Stimulated activated CD8-positive, alpha-beta memory T cell treated with anti-CD3 and anti-CD28 coated beads, Interleukin-4, amount 100 ng/mL, for 48 hours (primary cell): ENCODE measurements around the gene GALNT2.

Source experiments
- DNase-seq: peaks from one replicate; pipeline ENCODE4 v3.0.0-alpha.2; 2020

Gene GALNT2

GRCh38 chr1:230052018-230052417 is 15.0 kb upstream of the GALNT2 start:
- DNase-seq, result no peak

DNA sequence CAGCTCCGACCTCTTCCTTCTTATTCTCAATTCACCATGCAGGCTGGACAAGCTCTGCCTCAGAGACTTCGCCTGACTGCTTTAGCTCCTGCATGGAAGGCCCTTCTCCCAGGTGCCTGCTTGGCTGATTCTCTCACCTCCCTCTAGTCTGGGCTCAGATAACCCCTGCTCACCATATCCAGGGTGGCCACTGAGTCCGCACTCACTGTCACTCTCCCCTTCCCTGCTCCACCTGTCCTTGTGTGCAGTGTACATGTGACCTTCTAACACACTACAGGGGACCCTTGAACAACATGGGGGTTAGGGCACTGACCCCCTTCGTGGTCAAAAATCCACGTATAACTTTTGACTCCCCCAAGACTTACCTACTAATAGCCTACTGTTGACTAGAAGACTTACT is 14.4 kb upstream of the GALNT2 start:
- DNase-seq, result peak; percentile 12

GRCh38 chr1:230054092-230054749 is 12.8 kb upstream of the GALNT2 start:
- DNase-seq, result no peak

DNA sequence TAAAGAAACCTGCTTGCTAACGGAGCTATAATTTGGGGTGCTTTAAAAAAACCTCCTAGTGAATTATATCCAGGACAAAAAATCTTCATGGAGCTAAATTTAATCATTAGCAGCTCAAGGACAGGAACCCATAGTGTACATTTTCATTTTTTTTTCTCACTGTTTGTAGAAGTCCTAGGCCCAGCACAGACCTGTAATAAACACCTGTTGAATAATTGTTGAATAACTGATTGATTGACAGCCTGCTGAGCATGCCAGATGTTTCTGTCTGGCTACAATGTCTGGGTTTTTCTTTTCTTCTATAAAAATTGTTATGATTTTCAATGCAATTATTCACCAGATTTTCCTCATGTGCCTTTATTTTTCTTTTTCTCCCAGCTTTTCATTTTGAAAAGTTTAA is 10.9 kb upstream of the GALNT2 start:
- DNase-seq, result no peak

GRCh38 chr1:230057100-230057499 is 9.9 kb upstream of the GALNT2 start:
- no peak for DNase-seq

DNA sequence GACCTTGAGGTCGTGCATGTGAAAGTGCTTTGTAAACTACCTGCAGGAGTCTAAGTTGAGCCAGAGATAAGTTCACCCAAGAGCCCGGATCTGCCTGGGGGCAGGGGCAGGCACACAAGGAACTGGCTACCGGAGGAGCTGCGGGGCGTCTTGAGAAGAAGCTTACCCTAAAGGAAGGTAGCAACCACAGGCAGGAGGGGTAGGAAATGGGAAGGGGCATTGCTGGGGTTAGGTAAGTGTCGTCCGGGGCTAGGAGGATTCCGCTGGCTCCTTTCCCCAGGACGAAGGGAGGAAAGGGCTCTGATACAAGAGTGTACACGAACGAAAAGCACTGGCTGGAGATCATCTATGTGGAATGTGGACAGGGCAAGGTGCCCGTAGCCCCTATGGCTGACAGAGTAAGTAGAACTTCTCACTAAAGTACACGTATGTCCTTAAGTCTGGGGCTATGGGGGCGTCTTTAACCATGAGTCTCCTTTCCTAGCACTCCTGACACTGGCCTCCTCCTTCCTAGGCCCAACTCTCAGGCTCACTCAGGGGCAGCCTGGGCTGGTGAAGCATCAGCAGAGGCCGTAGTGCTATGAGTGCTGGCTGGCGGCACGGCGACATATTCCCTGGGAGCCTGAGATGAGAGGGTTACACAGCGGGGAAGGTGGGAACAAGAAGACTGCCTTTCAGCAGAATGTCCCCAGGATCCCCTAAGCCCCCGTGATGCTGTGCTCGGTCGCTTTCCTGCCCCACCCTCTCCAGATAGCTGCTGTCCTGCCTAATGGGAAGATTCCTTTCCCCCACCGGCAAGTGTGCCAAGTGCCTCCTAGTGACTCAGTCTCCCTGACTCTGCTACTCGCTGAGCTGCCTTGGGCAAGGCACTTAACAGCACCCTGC is 9.1 kb upstream of the GALNT2 start:
- no peak for DNase-seq

DNA sequence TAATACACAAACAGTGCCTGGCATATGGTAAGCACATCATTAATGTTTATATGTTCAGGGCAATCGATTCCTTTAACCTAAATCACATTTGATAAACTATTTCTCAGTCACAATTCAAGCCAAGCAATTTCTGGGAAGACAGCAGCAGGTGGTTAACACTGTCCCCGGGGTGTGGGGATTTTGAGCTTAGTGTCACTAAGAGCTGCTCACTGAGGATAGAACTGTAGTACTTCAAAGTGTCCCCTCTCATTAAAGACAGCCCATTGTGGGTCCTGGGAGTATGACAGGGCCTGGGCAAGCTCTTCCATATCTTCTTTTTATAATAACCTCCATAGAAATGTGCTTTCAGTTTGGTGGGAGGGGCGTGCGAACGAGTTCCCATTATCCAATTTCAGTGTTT is 8.4 kb upstream of the GALNT2 start:
- no peak for DNase-seq

- DNase-seq, result no peak
These were observed 5.2 kb upstream of the GALNT2 start for GRCh38 chr1:230061801-230062200.

- DNase-seq, result no peak
These were observed 4.5 kb upstream of the GALNT2 start for GRCh38 chr1:230062521-230062920.

DNA sequence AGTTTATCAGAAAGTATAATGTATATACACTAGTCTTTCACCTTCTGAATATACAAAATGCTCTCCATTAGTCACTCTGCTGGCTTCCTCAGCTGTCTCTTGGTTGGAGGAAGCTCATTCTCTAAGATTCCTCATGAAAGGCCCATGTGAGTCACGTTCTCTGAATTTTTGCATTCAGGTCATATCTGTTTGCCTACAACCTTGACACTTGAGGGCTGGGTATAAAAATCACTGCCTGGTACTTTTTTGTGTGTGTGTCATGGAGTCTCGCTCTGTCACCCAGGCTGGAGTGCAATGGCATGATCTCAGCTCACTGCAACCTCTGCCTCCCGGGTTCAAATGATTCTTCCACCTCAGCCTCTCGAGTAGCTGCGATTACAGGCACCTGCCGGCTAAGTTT is 2.8 kb upstream of the GALNT2 start:
- DNase-seq, result peak; percentile 16

DNA sequence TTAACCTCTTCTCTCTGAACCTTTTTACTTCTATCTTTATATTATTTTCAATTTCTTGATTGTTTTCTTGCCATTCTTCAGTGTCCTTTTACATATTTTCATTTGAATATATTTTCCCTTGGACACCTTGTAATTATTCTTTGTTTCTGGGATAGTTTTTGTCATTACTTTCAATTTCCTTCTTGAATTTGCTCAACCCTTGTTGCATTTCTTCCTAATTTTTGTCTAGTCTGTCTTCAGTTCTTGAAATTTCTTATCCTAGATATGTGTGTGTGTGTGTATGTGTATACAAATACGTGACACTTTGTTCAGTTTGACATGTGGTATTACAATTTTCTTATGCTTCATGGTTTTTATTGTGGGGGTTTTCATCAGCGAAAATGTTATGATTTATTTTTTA is 1.9 kb upstream of the GALNT2 start:
- DNase-seq, result no peak

DNA sequence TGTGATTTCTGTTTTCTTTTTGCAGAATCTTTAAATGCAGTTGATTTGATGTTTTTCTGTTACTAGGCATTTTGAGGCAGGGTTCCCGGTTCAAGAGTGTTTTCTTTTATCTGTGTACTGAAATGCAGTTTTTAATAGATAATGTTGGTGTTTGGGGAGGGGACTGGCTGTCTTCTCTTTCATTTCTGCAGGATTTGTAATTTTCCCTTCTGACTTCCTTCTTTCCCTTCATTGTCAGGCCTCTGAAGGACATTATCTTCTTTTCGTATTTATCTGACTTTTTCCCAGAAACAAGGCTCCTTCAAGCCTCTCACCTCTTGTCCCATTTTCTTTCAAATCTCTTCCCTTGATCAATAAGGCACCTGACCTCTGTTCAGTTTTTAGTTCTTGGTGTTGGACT is 1.5 kb upstream of the GALNT2 start:
- DNase-seq, result no peak

DNA sequence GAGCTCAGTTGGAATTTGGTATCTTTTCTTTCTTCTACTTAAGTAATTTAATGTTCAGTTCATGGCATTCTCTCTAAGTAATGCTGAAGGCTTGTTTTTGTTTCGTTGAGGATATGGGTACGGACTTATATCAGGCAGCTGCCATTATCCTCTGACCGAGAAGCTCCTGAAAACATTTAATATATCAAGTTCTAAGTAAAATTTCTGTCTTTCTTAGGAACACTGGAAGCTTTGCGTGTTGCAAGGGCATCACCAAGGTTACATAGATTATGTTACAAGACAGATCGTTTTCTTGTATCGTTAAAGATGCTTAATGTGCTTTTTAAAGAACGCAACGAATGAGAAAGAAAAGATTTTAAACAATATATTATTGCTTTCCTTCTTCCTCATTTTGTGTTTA is 1.0 kb upstream of the GALNT2 start:
- peak; percentile 4 for DNase-seq

DNA sequence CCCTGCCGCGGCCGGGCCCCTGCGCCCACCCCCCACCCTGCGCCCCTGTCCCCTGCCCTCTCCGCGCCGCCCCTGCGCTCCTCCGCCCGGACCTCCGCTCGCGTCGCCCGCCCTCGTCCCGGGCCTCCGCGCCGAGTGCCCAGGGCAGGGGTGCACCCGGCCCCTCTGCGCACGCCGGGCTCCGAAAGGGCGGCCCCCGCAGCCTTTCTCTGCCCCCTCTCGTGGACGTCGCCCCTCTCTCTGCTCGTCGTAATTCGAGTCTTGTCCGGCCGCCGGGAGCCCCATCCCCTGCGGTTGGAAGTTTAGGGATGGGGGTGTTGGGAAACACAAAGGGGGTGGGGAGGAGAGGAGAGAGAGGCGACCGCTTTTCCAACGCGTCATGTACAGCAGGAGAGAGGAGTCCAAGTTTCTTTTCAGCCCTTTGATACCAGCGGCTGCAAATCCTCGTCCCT is 407 bp downstream of the GALNT2 start:
- peak; percentile 53 for DNase-seq

- DNase-seq, result peak; percentile 48
These were observed 1.0 kb downstream of the GALNT2 start for GRCh38 chr1:230067871-230068620.

GRCh38 chr1:230068621-230068873 is 1.5 kb downstream of the GALNT2 start:
- peak; percentile 25 for DNase-seq

DNA sequence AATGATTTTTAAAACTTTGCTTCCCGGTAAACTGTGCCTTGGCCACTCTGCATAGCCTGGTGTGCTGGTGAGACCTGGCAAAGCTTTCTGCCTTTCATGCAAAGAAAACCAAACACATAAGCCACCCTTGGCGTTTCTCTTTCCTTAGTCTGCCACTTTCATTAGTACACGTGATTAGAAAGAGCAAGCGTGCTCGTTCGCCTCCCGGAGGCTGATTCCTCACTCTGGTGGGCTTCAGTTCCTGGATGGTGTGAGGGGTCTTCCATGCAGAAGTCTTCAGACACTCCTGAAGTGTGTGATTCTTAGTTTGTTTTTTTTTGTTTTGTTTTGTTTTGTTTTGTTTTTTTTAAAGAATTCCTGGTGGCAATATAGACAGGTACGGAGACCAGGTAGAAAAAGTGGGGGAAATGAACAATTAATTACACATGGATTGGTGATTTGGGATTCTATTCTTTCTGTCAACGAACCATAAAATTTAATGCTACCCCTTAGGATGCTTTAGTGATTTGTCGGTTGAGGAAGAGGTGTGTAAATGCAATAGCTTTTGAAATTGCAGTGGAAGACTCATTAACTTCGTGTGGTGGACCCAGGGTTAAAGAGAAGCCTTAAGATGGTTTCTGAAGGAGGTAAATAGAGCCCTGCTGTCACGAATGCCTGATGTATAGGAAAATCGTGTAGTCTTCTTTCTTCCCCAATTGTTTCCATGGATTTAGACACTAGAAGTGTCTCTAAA is 2.1 kb downstream of the GALNT2 start:
- peak; percentile 24 for DNase-seq

DNA sequence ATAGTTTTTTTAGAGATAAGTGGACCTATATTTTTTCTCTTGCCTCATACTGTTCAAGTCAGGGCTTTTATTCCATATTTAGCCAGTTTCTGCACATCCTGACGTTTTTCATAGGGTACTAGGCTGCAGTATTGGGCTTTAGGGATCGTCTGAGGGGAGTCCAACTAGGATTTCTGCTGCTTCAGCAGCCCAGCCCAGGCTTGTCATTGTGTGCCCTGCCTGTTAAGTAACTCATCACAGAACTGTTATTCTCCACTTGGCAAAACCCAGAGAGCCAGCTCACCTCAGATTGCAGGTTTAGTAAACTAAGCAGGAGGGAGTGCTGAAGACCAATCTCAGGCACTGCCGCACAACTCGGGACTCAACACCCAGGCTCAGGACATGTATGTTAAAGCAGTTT is 2.8 kb downstream of the GALNT2 start:
- no peak for DNase-seq

GRCh38 chr1:230070321-230071208 is 3.5 kb downstream of the GALNT2 start:
- DNase-seq, result no peak

DNA sequence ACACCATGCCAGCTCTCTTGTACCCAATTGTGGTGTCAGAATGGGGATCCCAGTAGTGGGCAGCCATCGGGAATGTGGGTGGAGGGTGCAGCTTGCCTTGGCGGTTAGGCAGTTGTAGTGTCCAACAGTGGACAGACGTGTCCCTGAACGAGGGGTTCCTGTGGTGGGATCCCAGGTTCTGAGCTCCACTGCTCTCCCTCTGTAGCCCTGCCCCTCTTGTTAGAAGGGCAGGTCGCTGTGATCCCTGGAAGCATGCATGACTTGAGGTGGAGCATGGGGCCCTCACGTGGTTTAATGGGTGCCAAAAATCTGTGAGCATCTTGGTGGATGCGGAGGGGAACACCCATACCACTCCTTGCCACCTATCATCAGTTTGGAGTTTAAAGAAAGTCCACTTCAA is 4.3 kb downstream of the GALNT2 start:
- DNase-seq, result no peak

- no peak for DNase-seq
These were observed 5.3 kb downstream of the GALNT2 start for GRCh38 chr1:230072296-230072695.

- DNase-seq, result no peak
These were observed 5.8 kb downstream of the GALNT2 start for GRCh38 chr1:230072866-230073265.
